Peyer's patch (tissue), 4 donors: ENCODE measurements around the gene WWOX.

Source experiments
- POLR2A ChIP-seq, 2 donors: fragments of 450-650 bp; IDR thresholded peaks; one replicate each; pipeline ENCODE4 v1.5.1; 2017; ENCODE audit warnings: antibody characterized with exemption in 2 of 2, mild to moderate bottlenecking in 2 of 2, moderate library complexity in 2 of 2
- TF ChIP-seq, protein P1 (sequence below), 6 experiments: fragments of 450-650 bp in 4 of 6; fragments of 200-600 bp in 2 of 6; sonication (generic) in 1 of 6; IDR thresholded peaks; one replicate each; pipeline ENCODE4 v1.5.1; 2017 to 2019; ENCODE audit warnings: antibody characterized with exemption in 6 of 6, mild to moderate bottlenecking in 3 of 6, moderate library complexity in 1 of 6

DNA sequence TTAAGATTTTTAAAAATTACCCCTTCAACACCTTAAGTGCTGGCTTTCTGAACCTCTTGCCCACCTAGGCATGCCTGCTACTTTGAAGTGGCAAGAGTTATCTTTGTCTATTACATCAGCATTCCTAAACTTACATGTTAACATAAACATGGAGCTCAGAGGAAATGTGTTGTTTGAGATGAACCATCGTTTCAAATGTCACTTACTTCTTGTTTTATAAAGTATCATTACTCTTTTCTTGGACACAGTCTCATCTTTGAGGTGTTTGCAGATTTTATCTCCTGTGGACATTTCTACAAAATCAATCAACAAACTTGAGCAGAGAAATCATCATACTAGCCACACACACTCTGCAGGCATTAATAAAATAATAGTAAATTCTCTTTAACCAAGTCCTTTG lies 184.9 kb downstream of the WWOX start:
- no peak for TF ChIP-seq POLR2A (IDR thresholded peaks at IDR 0.05)
- TF ChIP-seq, protein P1, sequence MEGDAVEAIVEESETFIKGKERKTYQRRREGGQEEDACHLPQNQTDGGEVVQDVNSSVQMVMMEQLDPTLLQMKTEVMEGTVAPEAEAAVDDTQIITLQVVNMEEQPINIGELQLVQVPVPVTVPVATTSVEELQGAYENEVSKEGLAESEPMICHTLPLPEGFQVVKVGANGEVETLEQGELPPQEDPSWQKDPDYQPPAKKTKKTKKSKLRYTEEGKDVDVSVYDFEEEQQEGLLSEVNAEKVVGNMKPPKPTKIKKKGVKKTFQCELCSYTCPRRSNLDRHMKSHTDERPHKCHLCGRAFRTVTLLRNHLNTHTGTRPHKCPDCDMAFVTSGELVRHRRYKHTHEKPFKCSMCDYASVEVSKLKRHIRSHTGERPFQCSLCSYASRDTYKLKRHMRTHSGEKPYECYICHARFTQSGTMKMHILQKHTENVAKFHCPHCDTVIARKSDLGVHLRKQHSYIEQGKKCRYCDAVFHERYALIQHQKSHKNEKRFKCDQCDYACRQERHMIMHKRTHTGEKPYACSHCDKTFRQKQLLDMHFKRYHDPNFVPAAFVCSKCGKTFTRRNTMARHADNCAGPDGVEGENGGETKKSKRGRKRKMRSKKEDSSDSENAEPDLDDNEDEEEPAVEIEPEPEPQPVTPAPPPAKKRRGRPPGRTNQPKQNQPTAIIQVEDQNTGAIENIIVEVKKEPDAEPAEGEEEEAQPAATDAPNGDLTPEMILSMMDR (IDR thresholded peaks at IDR 0.05): no peak
